Heart right ventricle (tissue), 16 donors: ENCODE results near the gene SAMD11. TPM values are rescaled to one million over a fixed set of nuclear protein-coding genes. Genes with fewer than 3 reads are reported as not detected.
A peak's percentile ranks its signal among the peaks of the same experiment; 100 is the strongest.

Source experiments
- ATAC-seq, 8 donors: fragments of 200-7000 bp; cut with Tn5 transposase; one replicate each; pipeline ENCODE4 v1.9.1; 2020; ENCODE audit warnings: mild to moderate bottlenecking in 8 of 8, moderate library complexity in 8 of 8, moderate number of reproducible peaks in 1 of 8
- DNase-seq, 2 donors: peaks; one replicate each; pipeline ENCODE4 v3.0.0-alpha.2; 2020
- H3K27ac ChIP-seq, 10 donors: fragments of 200-600 bp; sonication (generic) in 2 of 10; one replicate each; pipeline versions ENCODE4 v1.5.0 to v1.8.0; 2020 to 2022; ENCODE audit warnings: mild to moderate bottlenecking in 3 of 10
- H3K27me3 ChIP-seq, 7 donors: fragments of 200-600 bp; one replicate each; pipeline ENCODE4 v1.8.0; 2021 to 2022; ENCODE audit warnings: mild to moderate bottlenecking in 2 of 7
- H3K36me3 ChIP-seq, 9 donors: fragments of 200-600 bp; sonication (generic) in 1 of 9; one replicate each; pipeline versions ENCODE4 v1.5.0 to v1.8.0; 2020 to 2022; ENCODE audit warnings: mild to moderate bottlenecking in 2 of 9
- H3K4me1 ChIP-seq, 9 donors: fragments of 200-600 bp; sonication (generic) in 1 of 9; one replicate each; pipeline versions ENCODE4 v1.5.0 to v1.8.0; 2020 to 2022; ENCODE audit warnings: mild to moderate bottlenecking in 4 of 9
- H3K4me3 ChIP-seq, 10 donors: fragments of 200-600 bp; sonication (generic) in 2 of 10; one replicate each; pipeline versions ENCODE4 v1.5.0 to v1.8.0; 2020 to 2022; ENCODE audit warnings: mild to moderate bottlenecking in 7 of 10, moderate library complexity in 2 of 10
- H3K9me3 ChIP-seq, 11 donors: fragments of 200-600 bp in 10 of 11; sonication (generic) in 2 of 11; one replicate each; pipeline versions ENCODE4 v1.5.0 to v1.8.0; 2013 to 2022; ENCODE audit warnings: mild to moderate bottlenecking in 2 of 11, control low read depth in 1 of 11, moderate library complexity in 1 of 11
- WGBS, 2 donors: extraction: QIAGEN DNeasy Blood & Tissue Kit; methylation state at CpG; one replicate each; pipeline ENCODE4 v1.1.7; 2013; ENCODE audit warnings: inconsistent platforms in 1 of 2; 5-methylcytosine and 5-hydroxymethylcytosine counted together
- intact Hi-C, 10 donors: fragments of 100-400 bp; cut with DNase I; formaldehyde crosslinking; loops; one replicate each; pipeline versions ENCODE4 v1.11.1 to v1.14.2; 2022
- polyA plus RNA-seq, 2 donors: library from polyadenylated mRNA; stranded (reverse); fragments of 200-250 nt; gene quantifications; one replicate each; pipeline ENCODE4 v1.2.3, GENCODE V29; 2013
- total RNA-seq, 10 donors: library from RNA; stranded (reverse); fragmentation: NEBNext Ultra II Directional in 3 of 10; extraction: Animal tissue kit (Norgen Biotek cat#: 25700) in 3 of 10; gene quantifications; one replicate each; pipeline versions ENCODE4 v1.2.1 to v1.2.4, GENCODE V29; 2021 to 2023
- TF ChIP-seq, protein P1 (sequence below), 9 donors: fragments of 200-600 bp; sonication (generic) in 2 of 9; IDR thresholded peaks; one replicate each; pipeline versions ENCODE4 v1.5.0 to v1.8.0; 2021 to 2022; ENCODE audit warnings: antibody characterized with exemption in 9 of 9, mild to moderate bottlenecking in 5 of 9, moderate library complexity in 1 of 9
- donor health status: Arrhythmogenic right ventricular cardiomyopathy.
- donor health status: ischemic (EF 13 %, LVEDD 7.1; RV severe dilation, severe dysfunction).
- donor health status: healthy with polysubstance abuse.
- donor health status: DM: no; HTN: yes; CAD: no.
- donor health status: DM: no; HTN: no; CAD: no.
- donor health status: ischemic (EF 25% LVEDD 6.9; RV normal size, moderate dysfunction).
- donor health status: ischemic (EF 25% LVEDD 5.7; RV mildly dilated, moderate dysfunction).
- donor health status: healthy.
- donor health status: DM: yes; HTN: yes; CAD: no.
- donor health status: Ischemic cardiomyopathy.
- donor health status: ischemic (EF 35%, LVEDD 5.7; RV mildly dilated, moderate dysfunction).
- donor health status: nonischemic (EF 11% LVEDD 7.7; RV severe dilation, severe dysfunction).
- donor health status: DM: yes; HTN: yes; CAD: no.
- donor health status: PGD.
- donor health status: ischemic (EF 29% LVEDD 5.4; RV normal size, mild dysfunction).
- donor health status: nonischemic (EF 23%, LVEDD 6.1; RV moderate dilation, normal function).

Gene SAMD11
- total and polyA plus RNA-seq, 12 donors: 0.87 to 2.4 (median 1.3) TPM

DNA sequence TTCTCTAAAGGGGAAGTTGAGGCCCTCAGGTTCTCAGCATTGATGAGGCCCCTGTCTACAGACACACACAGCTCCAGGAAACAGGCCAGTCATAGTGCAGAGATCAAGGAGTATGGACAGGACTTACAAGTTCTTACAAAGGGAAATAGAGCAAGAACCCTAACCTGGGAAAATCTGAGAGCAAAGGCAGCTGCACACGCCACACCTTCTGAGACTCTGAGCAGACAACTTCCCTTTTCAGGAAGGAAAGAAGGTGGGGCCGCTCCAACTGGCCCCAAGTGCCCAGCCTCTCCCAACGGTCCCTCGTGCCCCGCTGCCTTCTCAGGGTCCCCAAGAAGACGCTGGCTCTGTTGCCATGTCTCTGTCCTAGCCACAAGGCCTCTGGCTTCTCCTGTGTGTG, 31.8 kb downstream of the SAMD11 start:
- 82 to 84% methylated on average over 6 of the region's 6 CpGs for WGBS, 2 donors
- Histone ChIP-seq H3K27me3 (peaks cover 0 to 4% (median 0%) of the 10 kb centered on the region in 7 donors), H3K4me1 (peaks cover 12 to 28% (median 23%) of the 10 kb centered on the region in 9 donors), H3K27ac (no peak overlapping the region), H3K4me3 (no peak overlapping the region), H3K9me3 (no peaks in the 10 kb centered on the region), H3K36me3 (peaks cover 0 to 68% (median 38%) of the 10 kb centered on the region in 9 donors)
- DNase-seq: no peak
- intact Hi-C loops: loop anchor here in 3 of 10 donors (5.0 to 10.0 kb wide), 2 partner anchors 48 to 51 kb away; no protein-coding TSS in a partner anchor
- no peak for ATAC-seq
- TF ChIP-seq, protein P1, sequence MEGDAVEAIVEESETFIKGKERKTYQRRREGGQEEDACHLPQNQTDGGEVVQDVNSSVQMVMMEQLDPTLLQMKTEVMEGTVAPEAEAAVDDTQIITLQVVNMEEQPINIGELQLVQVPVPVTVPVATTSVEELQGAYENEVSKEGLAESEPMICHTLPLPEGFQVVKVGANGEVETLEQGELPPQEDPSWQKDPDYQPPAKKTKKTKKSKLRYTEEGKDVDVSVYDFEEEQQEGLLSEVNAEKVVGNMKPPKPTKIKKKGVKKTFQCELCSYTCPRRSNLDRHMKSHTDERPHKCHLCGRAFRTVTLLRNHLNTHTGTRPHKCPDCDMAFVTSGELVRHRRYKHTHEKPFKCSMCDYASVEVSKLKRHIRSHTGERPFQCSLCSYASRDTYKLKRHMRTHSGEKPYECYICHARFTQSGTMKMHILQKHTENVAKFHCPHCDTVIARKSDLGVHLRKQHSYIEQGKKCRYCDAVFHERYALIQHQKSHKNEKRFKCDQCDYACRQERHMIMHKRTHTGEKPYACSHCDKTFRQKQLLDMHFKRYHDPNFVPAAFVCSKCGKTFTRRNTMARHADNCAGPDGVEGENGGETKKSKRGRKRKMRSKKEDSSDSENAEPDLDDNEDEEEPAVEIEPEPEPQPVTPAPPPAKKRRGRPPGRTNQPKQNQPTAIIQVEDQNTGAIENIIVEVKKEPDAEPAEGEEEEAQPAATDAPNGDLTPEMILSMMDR (IDR thresholded peaks at IDR 0.05): no peak

DNA sequence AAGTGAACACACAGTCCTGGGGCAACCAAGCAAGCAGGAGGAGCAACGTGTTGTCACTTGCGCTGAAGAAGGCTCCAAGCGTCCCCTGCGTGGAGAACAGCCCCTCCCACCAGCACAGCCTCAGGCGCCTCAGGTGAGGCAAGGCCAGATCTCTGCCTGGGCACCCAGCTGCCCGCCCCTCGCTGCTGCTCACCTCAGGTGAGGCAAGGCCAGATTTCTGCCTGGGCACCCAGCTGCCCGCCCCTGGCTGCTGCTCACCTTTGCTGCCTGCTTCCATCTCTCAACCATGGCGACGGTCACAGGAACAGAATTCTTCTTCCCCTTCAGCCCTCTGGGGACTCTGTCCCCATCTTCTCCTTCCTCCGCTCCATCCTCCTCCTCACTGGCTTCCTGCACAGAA, 32.9 kb downstream of the SAMD11 start:
- no peaks in the 10 kb centered on the region for H3K9me3 ChIP-seq
- H3K27ac ChIP-seq: no peak overlapping the region
- H3K36me3 ChIP-seq: peaks cover 0 to 57% (median 36%) of the 10 kb centered on the region in 9 donors
- intact Hi-C loops: loop anchor here in 3 of 10 donors (5.0 to 10.0 kb wide), 2 partner anchors 49 to 52 kb away; no protein-coding TSS in a partner anchor
- TF ChIP-seq, protein P1 (IDR thresholded peaks at IDR 0.05): no peak
- peaks cover 0 to 4% (median 0%) of the 10 kb centered on the region in 7 donors for H3K27me3 ChIP-seq
- peaks cover 12 to 33% (median 23%) of the 10 kb centered on the region in 9 donors for H3K4me1 ChIP-seq
- WGBS, 2 donors: 87 to 94% methylated on average over 11 of the region's 11 CpGs
- ATAC-seq: no peak
- no peak overlapping the region for H3K4me3 ChIP-seq
- no peak for DNase-seq

DNA sequence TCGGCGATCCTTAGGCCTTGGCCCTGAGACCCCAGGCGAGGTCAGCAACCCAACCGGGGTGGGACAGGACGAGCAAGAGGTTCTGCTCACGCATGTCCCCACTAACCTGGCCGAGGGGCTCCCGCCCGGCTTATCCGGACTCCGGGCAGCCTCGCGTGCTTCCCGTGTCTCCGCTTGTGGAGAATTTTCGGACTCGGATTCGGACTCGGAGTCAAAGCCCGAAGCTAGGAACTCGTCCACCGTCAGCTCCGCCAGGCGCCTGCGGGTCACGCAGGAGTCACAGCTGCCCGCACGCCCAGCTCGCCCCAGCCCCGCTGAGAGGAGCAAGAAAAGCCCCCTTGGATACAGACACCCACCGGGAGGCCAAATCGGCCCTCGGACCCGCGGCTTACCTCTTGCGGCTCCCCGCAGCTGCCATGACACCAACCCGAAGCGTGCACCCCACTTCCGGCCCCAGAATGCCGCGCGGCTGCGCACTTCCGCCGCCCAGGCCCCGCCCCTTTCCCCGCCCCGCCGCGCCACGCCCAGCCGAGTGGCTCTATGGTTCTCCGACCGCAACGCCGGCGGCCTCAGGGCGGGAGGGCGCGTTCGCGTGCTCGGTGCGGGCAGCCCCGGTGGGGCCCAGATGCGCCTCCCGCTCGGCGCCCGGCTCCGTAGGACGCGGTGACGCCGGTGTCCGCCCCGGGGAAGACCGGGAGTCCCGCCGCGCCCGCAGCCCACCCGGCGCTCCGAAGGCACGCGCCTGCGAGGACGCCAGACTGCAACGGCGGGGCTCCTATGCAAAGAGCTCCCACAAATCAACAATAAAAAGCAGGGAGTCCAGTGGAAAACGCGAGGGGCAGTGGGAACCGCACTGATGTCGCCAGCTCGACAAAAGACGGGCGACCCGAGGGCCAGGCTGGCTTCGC, 35.4 kb downstream of the SAMD11 start, which contains the start of gene NOC2L:
Gene NOC2L, minus strand, starts transcription at position 434 of the 908 bp plus-strand sequence. Its CDS starts 16 bp downstream, at position 418.
- peaks cover 0 to 41% (median 14%) of the 10 kb centered on the region in 9 donors for H3K36me3 ChIP-seq
- H3K9me3 ChIP-seq: no peaks in the 10 kb centered on the region
- peak within 1 kb of the TSS in 9 of 10 donors; percentile 59 to 86 (median 69) for H3K27ac ChIP-seq
- 7 to 8% methylated on average over 89 to 101 of the region's 101 CpGs for WGBS, 2 donors
- ATAC-seq (peak; percentile 89 to 97 (median 96)), DNase-seq (peak; percentile 93 to 96)
- peaks cover 12 to 33% (median 23%) of the 10 kb centered on the region in 9 donors for H3K4me1 ChIP-seq
- peak within 1 kb of the TSS; percentile 79 to 100 (median 97) for H3K4me3 ChIP-seq
- TF ChIP-seq, protein P1 (IDR thresholded peaks at IDR 0.05): peak in 1 of 9 donors; percentile 6
- intact Hi-C loops: loop anchor here in 3 of 10 donors (5.0 to 10.0 kb wide), 2 partner anchors 52 to 54 kb away; no protein-coding TSS in a partner anchor
- peaks cover 0 to 4% (median 0%) of the 10 kb centered on the region in 7 donors for H3K27me3 ChIP-seq

DNA sequence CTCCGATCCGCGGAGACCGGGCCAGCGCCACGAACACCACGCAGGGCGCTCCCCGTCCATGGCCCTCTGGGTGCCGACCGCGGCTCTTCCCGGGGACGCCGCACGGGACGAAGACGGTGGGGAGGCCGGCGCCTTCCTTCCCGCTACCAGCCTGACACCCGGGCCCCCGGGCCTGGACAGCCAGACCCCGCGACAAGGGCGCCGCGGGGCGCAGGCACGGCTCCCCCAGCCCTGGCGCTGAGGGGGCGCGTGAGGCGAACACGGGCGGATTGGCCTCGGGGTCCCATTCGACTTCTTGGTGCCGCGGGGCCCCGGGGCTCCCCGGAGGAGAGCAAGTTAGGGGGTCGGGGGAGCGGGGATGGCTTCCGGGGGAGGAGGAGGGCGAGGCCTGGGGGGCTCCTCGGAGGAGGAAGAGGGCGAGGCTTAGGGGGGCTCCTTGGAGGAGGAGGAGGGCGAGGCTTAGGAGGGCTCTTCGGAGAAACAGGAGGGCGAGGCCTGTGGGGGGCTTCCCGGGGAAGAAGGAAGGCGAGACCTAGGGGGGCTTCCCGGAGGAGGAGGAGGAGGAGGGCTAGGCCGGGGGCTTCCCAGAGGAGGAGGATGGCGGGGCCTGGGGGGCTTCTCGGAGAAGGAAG, 36.1 kb downstream of the SAMD11 start:
- DNase-seq (no peak), ATAC-seq (peak in 3 of 8 donors; percentile 1 to 11 (median 7))
- Histone ChIP-seq H3K36me3 (peaks cover 0 to 34% (median 14%) of the 10 kb centered on the region in 9 donors), H3K27ac (peak overlapping the region in 1 of 10 donors; percentile 86), H3K9me3 (no peaks in the 10 kb centered on the region), H3K27me3 (peaks cover 0 to 4% (median 0%) of the 10 kb centered on the region in 7 donors), H3K4me3 (peak overlapping the region in 9 of 10 donors; percentile 79 to 100 (median 97)), H3K4me1 (peaks cover 12 to 33% (median 23%) of the 10 kb centered on the region in 9 donors)
- intact Hi-C loops: loop anchor here in 4 of 10 donors (5.0 to 10.0 kb wide), 2 partner anchors 53 to 55 kb away; no protein-coding TSS in a partner anchor
- TF ChIP-seq, protein P1 (IDR thresholded peaks at IDR 0.05): no peak
- WGBS, 2 donors: 26 to 28% methylated on average over 54 to 57 of the region's 57 CpGs
